OCI-LY7 (cell line): ENCODE results near the gene CD63. TPM values are rescaled to one million over a fixed set of nuclear protein-coding genes. Genes with fewer than 3 reads are reported as not detected.

Experiments
- BruUV-seq: library from RNA; stranded (reverse); fragments of 400-500 nt; replicated peaks from 2 replicates; lab custom pipeline; 2021; lab: Mats Ljungman, UMichigan
- CTCF ChIA-PET: fragments of 300-600 bp; sonication (Branson Sonifier 250); formaldehyde crosslinking; loops from one replicate; lab custom pipeline; 2022; ENCODE audit warnings: antibody characterized with exemption; ENCODE audit not compliant: unreplicated experiment; lab: Charles Lee
- POLR2A ChIA-PET: fragments of 300-600 bp; sonication (Branson Sonifier 250); formaldehyde crosslinking; loops from one replicate; lab custom pipeline; 2022; ENCODE audit warnings: antibody characterized with exemption; lab: Charles Lee
- DNase-seq: peaks from one replicate; pipeline ENCODE4 v3.0.0-alpha.2; 2015; ENCODE audit warnings: low spot score
- H2AFZ ChIP-seq: fragments of 200-600 bp; sonication (generic), shearing (Covaris generic); 2 replicates; pipeline ENCODE4 v1.6.1; 2014; ENCODE audit warnings: mild to moderate bottlenecking, antibody characterized with exemption, low read length, moderate library complexity
- H3K27ac ChIP-seq: fragments of 200-600 bp; sonication (generic); 2 replicates; pipeline ENCODE4 v1.5.1; 2014; ENCODE audit warnings: mixed run types, low read depth, mild to moderate bottlenecking, moderate library complexity, low read length, inconsistent platforms; ENCODE audit not compliant: poor library complexity, severe bottlenecking
- H3K36me3 ChIP-seq: fragments of 200-600 bp; sonication (generic); 2 replicates; pipeline ENCODE4 v1.6.1; 2014; ENCODE audit warnings: mild to moderate bottlenecking, antibody characterized with exemption, low read length, moderate library complexity, mixed read lengths; ENCODE audit not compliant: insufficient read depth
- H3K4me1 ChIP-seq: fragments of 200-600 bp; sonication (generic); 2 replicates; pipeline ENCODE4 v1.5.1; 2014; ENCODE audit warnings: mild to moderate bottlenecking, low read length; ENCODE audit not compliant: insufficient read depth, poor library complexity, severe bottlenecking
- H3K4me2 ChIP-seq: fragments of 200-600 bp; sonication (generic); 2 replicates; pipeline ENCODE4 v1.6.1; 2014; ENCODE audit warnings: mild to moderate bottlenecking, low read length
- H3K4me3 ChIP-seq: fragments of 200-600 bp; sonication (generic); 2 replicates; pipeline ENCODE4 v1.5.1; 2014; ENCODE audit warnings: mild to moderate bottlenecking, low read depth, low read length; ENCODE audit not compliant: poor library complexity, severe bottlenecking
- H3K79me2 ChIP-seq: fragments of 200-600 bp; sonication (generic); 2 replicates; pipeline ENCODE4 v1.6.1; 2016; ENCODE audit warnings: low read depth, mild to moderate bottlenecking, low read length, moderate library complexity, mixed read lengths; ENCODE audit not compliant: insufficient read depth
- H3K9me2 ChIP-seq: fragments of 200-600 bp; sonication (generic); 2 replicates; pipeline ENCODE4 v1.6.1; 2016; ENCODE audit warnings: mild to moderate bottlenecking, low read length, mixed read lengths; ENCODE audit not compliant: insufficient read depth
- H3K9me3 ChIP-seq: fragments of 200-600 bp; sonication (generic); 2 replicates; pipeline ENCODE4 v1.6.1; 2014; ENCODE audit warnings: mild to moderate bottlenecking, mixed run types, low read length, mixed read lengths
- H4K20me1 ChIP-seq: fragments of 200-600 bp; sonication (generic); 2 replicates; pipeline ENCODE4 v1.6.1; 2014; ENCODE audit warnings: mild to moderate bottlenecking, antibody characterized with exemption, low read length, moderate library complexity, mixed read lengths; ENCODE audit not compliant: insufficient read depth
- CTCF ChIP-seq: fragments of 200-600 bp; sonication (generic); conservative IDR thresholded peaks from 2 replicates; pipeline ENCODE4 v1.5.1; 2014; ENCODE audit warnings: mild to moderate bottlenecking, antibody characterized with exemption, low read length, moderate library complexity, mixed read lengths
- EZH2phosphoT487 ChIP-seq: fragments of 200-600 bp; sonication (generic); IDR thresholded peaks from 2 replicates; pipeline ENCODE4 v1.6.1; 2018; ENCODE audit warnings: low read depth, borderline replicate concordance, mild to moderate bottlenecking, mixed run types, antibody characterized with exemption, low read length, moderate library complexity, mixed read lengths
- intact Hi-C: fragments of 100-400 bp; cut with micrococcal nuclease; formaldehyde crosslinking; loops from one replicate; pipeline ENCODE4 v1.10.0; 2022; ENCODE audit not compliant: unreplicated experiment
- total RNA-seq, 2 experiments: library from RNA; depleted of rRNA in 1 of 2; stranded (reverse); fragments of >200 nt in 1 of 2; shearing (Covaris generic) in 1 of 2; gene quantifications; 2 replicates each; pipeline ENCODE4 v1.2.3, GENCODE V29; 2014 to 2022

Gene CD63
- total RNA-seq, 2 experiments from 2014 or later: 102 to 130 TPM

DNA sequence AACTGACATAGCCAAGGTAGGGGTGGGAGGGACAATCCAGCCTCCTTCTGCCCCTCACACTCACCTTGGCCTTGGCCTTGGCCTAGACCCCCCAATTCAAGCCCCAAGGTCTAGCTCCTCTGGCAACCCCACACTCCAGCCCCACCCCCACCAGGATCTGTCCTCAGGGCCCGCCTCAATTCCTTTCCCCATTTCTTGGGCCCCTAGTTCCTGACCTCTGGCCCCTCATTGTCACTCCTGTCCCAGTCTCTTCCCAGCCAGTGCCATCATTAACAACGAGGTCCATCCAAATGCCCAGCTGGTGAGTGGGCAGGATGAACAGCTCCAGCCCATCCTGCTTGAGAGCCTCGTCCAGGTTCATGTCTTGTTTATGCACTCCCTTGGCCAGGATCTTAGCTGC, 7.3 kb upstream of the CD63 start:
- POLR2A ChIA-PET: interaction anchor here (3.1 kb wide), 1 partner anchor 20 kb away, joined by 14 read pairs; the partner anchor contains the start of gene BLOC1S1
- intact Hi-C loops: no loop called here
- H3K4me2 ChIP-seq: no peak overlapping the region
- CTCF ChIA-PET: no interaction called here
- H3K27ac ChIP-seq: no peak overlapping the region
- no peak for DNase-seq
- BruUV-seq: no TSS peak
- TF ChIP-seq CTCF (no peak), EZH2phosphoT487 (no peak)
- H3K4me1 ChIP-seq: peaks cover 16% of the 10 kb centered on the region
- H2AFZ ChIP-seq: no peak overlapping the region
- H3K36me3 ChIP-seq: no peaks in the 10 kb centered on the region
- H3K9me3 ChIP-seq: no peaks in the 10 kb centered on the region
- no peak overlapping the region for H3K4me3 ChIP-seq
- no peaks in the 10 kb centered on the region for H3K9me2 ChIP-seq
- no peaks in the 10 kb centered on the region for H3K79me2 ChIP-seq
- no peaks in the 10 kb centered on the region for H4K20me1 ChIP-seq

GRCh38 chr12:55734595-55734994, 5.8 kb upstream of the CD63 start:
- no peaks in the 10 kb centered on the region for H3K9me3 ChIP-seq
- H3K36me3 ChIP-seq: no peaks in the 10 kb centered on the region
- TF ChIP-seq CTCF (no peak), EZH2phosphoT487 (no peak)
- H3K9me2 ChIP-seq: no peaks in the 10 kb centered on the region
- no peak overlapping the region for H2AFZ ChIP-seq
- intact Hi-C loops: no loop called here
- no peaks in the 10 kb centered on the region for H3K79me2 ChIP-seq
- no peak overlapping the region for H3K4me3 ChIP-seq
- no TSS peak for BruUV-seq
- ChIA-PET CTCF (no interaction called here), POLR2A (interaction anchor here (0.8 kb wide), 1 partner anchor 15 kb away, joined by 4 read pairs; no protein-coding TSS in a partner anchor)
- H3K4me2 ChIP-seq: no peak overlapping the region
- no peak for DNase-seq
- H3K4me1 ChIP-seq: peaks cover 29% of the 10 kb centered on the region
- no peak overlapping the region for H3K27ac ChIP-seq
- no peaks in the 10 kb centered on the region for H4K20me1 ChIP-seq

DNA sequence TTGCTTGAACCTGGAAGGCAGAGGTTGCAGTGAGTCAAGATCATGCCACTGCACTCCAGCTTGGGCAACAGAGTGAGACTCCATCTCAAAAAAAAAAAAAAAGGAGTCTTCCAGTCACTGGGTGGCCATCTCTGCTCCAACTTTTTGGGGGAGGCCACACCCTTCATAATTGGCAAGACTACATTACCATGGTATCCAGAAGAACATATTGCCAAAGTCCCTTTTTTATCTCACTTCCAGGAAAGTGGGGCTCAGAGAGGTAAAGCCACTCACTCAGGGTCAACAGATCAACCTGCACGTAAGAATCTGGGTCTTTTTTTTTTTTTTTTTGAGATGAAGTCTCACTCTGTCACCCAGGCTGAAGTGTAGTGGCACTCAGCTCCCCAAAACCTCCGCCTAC, 5.0 kb upstream of the CD63 start:
- Histone ChIP-seq H3K9me2 (no peaks in the 10 kb centered on the region), H3K4me1 (peaks cover 29% of the 10 kb centered on the region), H3K4me3 (no peak overlapping the region), H3K4me2 (no peak overlapping the region), H3K36me3 (no peaks in the 10 kb centered on the region), H2AFZ (no peak overlapping the region), H4K20me1 (no peaks in the 10 kb centered on the region), H3K27ac (no peak overlapping the region), H3K9me3 (no peaks in the 10 kb centered on the region), H3K79me2 (no peaks in the 10 kb centered on the region)
- intact Hi-C loops: no loop called here
- no peak for DNase-seq
- BruUV-seq: no TSS peak
- TF ChIP-seq CTCF (no peak), EZH2phosphoT487 (no peak)
- POLR2A ChIA-PET: interaction anchor here (0.6 to 0.8 kb wide), 3 partner anchors 11 to 707 kb away, joined by 3 to 4 read pairs (median 3); no protein-coding TSS in a partner anchor
- CTCF ChIA-PET: no interaction called here
